Fibroblast of lung (primary cell): ENCODE data around the gene PPP1R1C.

Experiments used
- CTCF ChIP-seq, 2 donors: IDR thresholded peaks in 1 of 2; conservative IDR thresholded peaks in 1 of 2; 1 replicate in 1 of 2; 2 replicates in 1 of 2; pipeline ENCODE4 v1.5.1; 2011 to 2012; ENCODE audit warnings: low read length in 2 of 2, control low read depth in 1 of 2, inconsistent platforms in 1 of 2, low read depth in 1 of 2, mild to moderate bottlenecking in 1 of 2
- EZH2 ChIP-seq: IDR thresholded peaks from 2 replicates; pipeline ENCODE4 v1.5.1; 2012; ENCODE audit warnings: low read length, control low read depth, mild to moderate bottlenecking; ENCODE audit errors: missing control alignments

GRCh38 chr2:182069416-182069815 lies 83.8 kb downstream of the PPP1R1C start:
- TF ChIP-seq CTCF (conservative IDR thresholded peaks at IDR 0.05 in 1 of 2, IDR thresholded peaks at IDR 0.05 in 1 of 2; ENCODE audit: low read depth in 1 of 2, low read length in 2 of 2), result no peak
- no peak for TF ChIP-seq EZH2
